ENCODE results near the gene NR1D1.

Gene NR1D1

DNA sequence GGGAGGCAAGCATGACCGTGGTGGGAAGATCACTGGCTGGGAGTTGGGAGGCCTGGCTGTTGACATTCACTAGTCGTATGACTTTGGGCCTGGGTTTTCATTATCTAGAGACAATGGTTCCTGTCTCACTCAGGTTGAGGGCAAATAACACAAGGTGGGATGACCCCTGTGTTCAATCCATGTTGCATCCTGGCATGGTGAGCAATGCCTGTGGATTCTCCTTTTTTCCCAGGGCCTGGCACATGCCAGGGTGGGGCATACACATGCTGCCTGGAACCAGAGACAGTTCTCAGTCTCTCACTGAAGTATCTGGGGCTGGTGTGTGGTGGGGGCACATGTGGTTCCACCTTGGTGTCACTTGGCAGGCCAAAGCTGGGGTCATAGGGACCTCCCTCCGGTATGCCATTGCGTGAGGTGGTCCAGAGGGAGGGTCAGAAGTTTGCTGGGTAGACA, 32.2 kb downstream of the NR1D1 start:
- peak overlapping the region; percentile 77 for H3K9ac ChIP-seq (ENCODE audit: low read length)
- H3K4me3 ChIP-seq (ENCODE audit: low read length), result peak overlapping the region; percentile 38
- no peaks in the 10 kb centered on the region for H3K36me3 ChIP-seq (ENCODE audit: control insufficient read depth, insufficient read depth, low read length)
- H3K27me3 ChIP-seq (ENCODE audit: control insufficient read depth, insufficient read depth, low read length), result no peaks in the 10 kb centered on the region
- H3K4me1 ChIP-seq (ENCODE audit: control insufficient read depth, insufficient read depth, low read length), result peaks cover 87% of the 10 kb centered on the region
- H3K9me3 ChIP-seq (ENCODE audit: control insufficient read depth, low read length), result no peaks in the 10 kb centered on the region

DNA sequence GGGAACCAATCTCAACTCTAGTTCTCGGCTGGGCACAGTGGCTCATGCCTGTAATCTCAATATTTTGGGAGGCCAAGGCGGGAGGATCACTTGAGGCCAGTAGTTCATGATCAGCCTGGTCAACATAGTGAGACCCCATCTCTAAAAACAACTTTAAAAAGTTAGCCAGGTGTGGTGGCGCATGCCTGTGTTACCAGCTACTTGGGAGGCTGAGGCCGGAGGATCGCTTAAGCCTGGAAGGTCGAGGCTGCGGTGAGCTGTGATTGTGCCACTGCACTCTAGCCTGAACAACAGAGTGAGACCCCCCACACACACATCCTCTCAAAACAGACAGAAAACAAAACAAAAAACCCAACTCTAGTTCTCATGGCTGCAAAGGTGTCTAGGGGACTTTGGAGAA, 32.7 kb downstream of the NR1D1 start:
- Histone ChIP-seq H3K27me3 (ENCODE audit: control insufficient read depth, insufficient read depth, low read length) (no peaks in the 10 kb centered on the region), H3K36me3 (ENCODE audit: control insufficient read depth, insufficient read depth, low read length) (no peaks in the 10 kb centered on the region), H3K4me1 (ENCODE audit: control insufficient read depth, insufficient read depth, low read length) (peaks cover 82% of the 10 kb centered on the region), H3K4me3 (ENCODE audit: low read length) (no peak overlapping the region), H3K9ac (ENCODE audit: low read length) (peak overlapping the region; percentile 7), H3K9me3 (ENCODE audit: control insufficient read depth, low read length) (no peaks in the 10 kb centered on the region)

DNA sequence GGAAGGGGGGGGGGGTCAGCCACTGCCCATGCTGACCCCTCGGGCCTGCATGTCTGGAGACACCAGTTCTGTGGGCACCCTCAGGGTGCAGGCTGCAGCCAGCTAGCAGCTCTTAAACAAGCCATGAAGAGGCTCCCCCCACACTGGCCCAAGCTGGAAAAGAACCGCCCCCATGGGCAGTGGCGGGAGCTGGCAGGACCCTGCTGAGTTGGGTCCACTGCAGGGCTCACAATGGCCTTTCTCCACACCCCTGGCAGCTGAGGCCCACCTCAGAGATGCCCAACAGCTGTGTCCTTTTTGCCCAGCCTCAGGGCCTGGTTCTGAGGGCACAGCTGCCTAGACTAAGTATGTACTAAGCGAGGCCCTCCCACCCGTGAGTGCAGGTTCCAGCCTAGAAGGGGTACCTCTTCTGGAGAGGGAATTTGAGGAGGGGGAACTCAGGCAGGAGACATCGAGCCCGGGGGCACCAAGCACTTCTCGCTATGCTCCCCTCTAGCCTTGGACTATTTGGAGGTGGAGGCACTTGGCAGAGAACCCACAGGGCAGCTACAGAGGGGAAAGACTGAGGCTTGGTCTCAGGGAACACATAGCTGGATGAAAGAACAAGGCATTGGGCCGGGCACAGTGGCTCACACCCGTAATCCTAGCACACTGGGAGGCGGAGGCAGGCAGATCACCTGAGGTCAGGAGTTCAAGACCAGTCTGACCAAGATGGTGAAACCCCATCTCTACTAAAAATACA, 34.4 kb downstream of the NR1D1 start:
- Histone ChIP-seq H3K9ac (ENCODE audit: low read length) (peak overlapping the region; percentile 86), H3K4me3 (ENCODE audit: low read length) (no peak overlapping the region), H3K4me1 (ENCODE audit: control insufficient read depth, insufficient read depth, low read length) (peaks cover 79% of the 10 kb centered on the region)

DNA sequence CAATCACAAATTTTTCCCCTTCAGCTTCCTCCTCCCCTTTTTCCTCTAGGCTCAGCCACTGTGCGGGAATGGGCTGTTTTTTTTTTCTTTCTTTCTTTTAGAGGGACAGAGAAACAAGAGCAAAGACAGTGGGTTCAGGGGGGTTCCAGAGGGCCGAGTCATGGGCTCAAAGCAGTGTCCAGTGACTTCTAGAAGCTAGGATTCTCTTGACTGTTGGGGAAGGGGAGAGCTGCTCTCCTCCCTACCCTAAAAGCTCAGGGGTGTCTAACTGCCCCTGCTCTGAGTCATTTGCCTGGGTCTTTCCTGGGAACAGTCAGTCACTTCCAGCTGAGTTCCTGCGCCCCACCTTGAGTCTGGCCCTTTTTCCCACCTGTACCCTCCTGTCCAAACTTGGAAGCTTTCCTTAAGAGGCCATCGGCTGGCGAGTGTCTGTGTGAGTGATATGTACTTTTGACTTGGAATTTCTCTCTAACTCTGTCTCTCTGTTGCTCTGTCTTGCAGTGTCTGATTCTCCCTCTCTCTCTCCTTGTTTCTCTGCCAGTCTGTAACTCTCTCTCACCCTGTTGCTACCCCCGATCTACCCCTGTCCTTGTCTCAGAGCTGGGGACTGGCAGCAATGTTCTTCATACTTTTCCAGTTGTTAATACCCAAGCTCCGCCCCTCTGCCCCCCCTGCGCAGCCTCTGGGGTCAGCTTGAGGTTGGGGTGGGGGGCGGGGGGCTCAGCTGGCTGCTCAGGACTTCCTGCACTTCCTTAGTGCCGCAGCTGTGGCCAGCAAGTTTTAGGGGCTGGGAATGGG, 35.2 kb downstream of the NR1D1 start:
- H3K27me3 ChIP-seq (ENCODE audit: control insufficient read depth, insufficient read depth, low read length), result no peaks in the 10 kb centered on the region
- no peaks in the 10 kb centered on the region for H3K9me3 ChIP-seq (ENCODE audit: control insufficient read depth, low read length)
- peaks cover 72% of the 10 kb centered on the region for H3K4me1 ChIP-seq (ENCODE audit: control insufficient read depth, insufficient read depth, low read length)
- H3K36me3 ChIP-seq (ENCODE audit: control insufficient read depth, insufficient read depth, low read length), result no peaks in the 10 kb centered on the region
- H3K4me3 ChIP-seq (ENCODE audit: low read length), result peak overlapping the region; percentile 94
- peak overlapping the region; percentile 86 for H3K9ac ChIP-seq (ENCODE audit: low read length)

More for the DNA sequence above, 34.4 kb downstream of the NR1D1 start:
- Histone ChIP-seq H3K27me3 (ENCODE audit: control insufficient read depth, insufficient read depth, low read length) (no peaks in the 10 kb centered on the region), H3K36me3 (ENCODE audit: control insufficient read depth, insufficient read depth, low read length) (no peaks in the 10 kb centered on the region), H3K9me3 (ENCODE audit: control insufficient read depth, low read length) (no peaks in the 10 kb centered on the region)

DNA sequence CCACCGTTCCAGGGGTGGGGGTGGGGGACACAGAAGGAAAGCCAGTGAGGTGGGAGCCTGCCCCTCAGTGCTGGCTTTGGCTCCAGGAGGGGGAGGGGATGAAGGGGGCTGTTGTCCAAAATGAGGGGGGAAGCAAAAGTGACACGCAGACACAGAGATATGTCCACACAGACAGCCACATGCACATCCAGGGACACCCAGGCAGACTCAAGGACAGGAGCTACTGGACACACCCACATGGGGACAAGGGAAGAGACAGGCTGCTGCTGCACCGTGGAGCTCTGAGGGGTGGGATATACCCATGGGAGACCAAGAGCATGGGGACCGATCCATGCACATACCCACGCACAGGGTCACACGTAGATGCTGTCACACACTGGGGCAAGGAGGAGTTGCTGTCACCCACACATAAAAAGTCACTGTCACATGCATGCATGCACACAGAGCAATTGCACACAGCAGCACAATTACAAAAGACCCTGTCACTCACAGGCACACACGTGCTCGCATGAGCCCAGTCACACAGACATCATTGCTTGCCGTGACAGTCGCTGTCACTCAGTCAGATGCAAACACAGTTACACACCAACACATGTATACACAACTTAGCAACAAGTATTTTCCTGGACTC, 36.4 kb downstream of the NR1D1 start:
- Histone ChIP-seq H3K4me1 (ENCODE audit: control insufficient read depth, insufficient read depth, low read length) (peaks cover 61% of the 10 kb centered on the region), H3K36me3 (ENCODE audit: control insufficient read depth, insufficient read depth, low read length) (no peaks in the 10 kb centered on the region), H3K9me3 (ENCODE audit: control insufficient read depth, low read length) (no peaks in the 10 kb centered on the region), H3K4me3 (ENCODE audit: low read length) (peak overlapping the region; percentile 94), H3K9ac (ENCODE audit: low read length) (peak overlapping the region; percentile 86), H3K27me3 (ENCODE audit: control insufficient read depth, insufficient read depth, low read length) (no peaks in the 10 kb centered on the region)

DNA sequence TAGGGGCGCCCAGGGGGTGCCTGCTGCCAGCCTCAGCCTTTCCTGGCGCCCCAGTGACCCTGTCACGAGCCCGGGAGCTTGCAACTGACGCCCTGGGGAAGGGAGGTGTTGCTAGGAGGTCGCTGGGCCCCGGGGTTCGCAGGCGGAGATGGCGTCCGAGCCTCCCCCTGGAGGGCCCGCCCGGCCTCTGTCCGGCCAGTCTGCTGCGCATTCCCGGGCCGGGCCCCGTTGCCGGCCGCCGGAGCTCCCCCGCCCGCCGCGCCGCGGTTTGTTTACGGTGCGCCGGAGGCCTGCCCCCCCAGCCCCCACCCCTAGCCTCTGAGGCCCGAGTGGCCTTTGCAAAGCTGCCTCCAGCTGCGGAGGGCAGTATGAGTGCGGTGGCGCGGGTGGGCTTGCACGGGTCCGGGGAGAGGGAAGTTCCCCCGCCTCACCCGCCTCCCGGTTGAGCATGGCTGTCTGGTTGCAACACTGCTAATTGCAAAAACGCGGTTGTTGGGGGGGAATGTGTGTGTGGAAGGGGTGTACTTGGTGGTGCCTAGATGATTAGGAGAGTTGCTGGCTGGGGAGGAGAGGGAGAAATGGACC, 37.1 kb downstream of the NR1D1 start:
- peak overlapping the region; percentile 94 for H3K4me3 ChIP-seq (ENCODE audit: low read length)
- no peaks in the 10 kb centered on the region for H3K27me3 ChIP-seq (ENCODE audit: control insufficient read depth, insufficient read depth, low read length)
- H3K4me1 ChIP-seq (ENCODE audit: control insufficient read depth, insufficient read depth, low read length), result peaks cover 61% of the 10 kb centered on the region
- H3K9ac ChIP-seq (ENCODE audit: low read length), result peak overlapping the region; percentile 86
- H3K36me3 ChIP-seq (ENCODE audit: control insufficient read depth, insufficient read depth, low read length), result no peaks in the 10 kb centered on the region
- H3K9me3 ChIP-seq (ENCODE audit: control insufficient read depth, low read length), result no peaks in the 10 kb centered on the region

DNA sequence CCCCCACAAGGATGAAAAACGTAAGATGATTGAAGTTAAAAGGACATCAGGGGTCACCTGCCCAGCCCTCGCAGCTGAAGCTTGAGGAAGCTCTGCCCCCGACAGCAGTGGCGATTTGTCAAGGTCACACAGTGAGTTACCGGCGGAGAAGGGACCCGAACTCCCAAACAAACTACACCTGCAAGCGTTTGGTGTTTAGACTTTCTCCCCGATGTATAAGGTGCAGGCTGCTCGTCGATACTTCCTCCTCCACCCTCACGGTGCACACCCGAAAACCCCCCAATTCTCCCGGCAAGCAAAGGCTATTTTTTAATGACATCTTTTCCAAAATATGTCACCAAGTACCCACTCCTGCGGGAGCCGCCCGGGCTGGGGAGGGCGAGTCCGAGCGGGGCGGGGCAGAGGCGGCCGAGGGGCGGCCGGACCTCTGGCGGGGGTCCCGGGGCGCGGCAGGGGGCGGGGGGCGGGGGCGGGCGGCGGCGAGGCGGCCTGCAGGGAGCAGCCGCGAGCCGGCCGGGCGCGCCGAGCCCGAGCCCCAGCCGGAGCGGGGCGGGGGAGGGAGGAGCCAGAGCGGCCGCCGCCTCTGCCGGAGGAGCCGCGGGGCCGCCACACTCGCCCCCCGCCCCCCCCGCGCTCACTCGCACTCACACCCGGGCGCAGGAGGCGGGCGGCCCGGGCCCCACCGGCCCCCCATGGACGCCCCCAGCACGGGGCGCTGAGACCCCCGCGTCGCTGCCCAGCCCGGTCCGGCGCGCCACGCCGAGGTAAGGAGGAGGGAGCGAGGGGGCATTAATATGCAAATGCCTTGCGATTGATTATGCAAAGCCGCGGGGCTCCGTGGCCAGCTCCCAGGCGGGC, 37.8 kb downstream of the NR1D1 start, which contains the start of gene THRA:
TSS of gene THRA (plus strand) at position 637 of the 858 bp plus-strand sequence. CDS start 11,524 bp downstream, outside the sequence.
- Histone ChIP-seq H3K4me1 (ENCODE audit: control insufficient read depth, insufficient read depth, low read length) (peaks cover 59% of the 10 kb centered on the region), H3K9me3 (ENCODE audit: control insufficient read depth, low read length) (no peaks in the 10 kb centered on the region), H3K27me3 (ENCODE audit: control insufficient read depth, insufficient read depth, low read length) (no peaks in the 10 kb centered on the region), H3K36me3 (ENCODE audit: control insufficient read depth, insufficient read depth, low read length) (no peaks in the 10 kb centered on the region), H3K9ac (ENCODE audit: low read length) (peak within 1 kb of the TSS; percentile 86), H3K4me3 (ENCODE audit: low read length) (peak within 1 kb of the TSS; percentile 94)

DNA sequence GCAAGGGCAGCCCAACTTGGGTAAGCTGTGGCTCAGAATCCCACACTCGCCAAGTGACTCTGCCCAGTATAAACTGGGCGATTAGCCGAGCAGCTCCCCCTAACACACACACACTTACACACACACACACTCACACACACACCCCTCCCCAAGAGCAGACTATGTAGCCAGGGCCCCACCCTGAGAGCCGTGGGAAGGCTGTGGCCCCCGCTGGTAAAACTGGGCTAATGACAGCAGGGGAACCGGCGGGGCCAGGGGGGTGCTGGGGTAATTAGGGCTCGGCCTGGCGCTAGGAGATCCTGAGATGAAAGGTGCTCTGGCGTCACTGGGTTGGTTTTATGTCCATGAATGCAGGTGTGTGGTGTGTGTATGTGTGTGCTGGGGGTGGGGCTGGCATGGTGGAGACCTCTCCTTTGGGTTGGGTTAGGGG, 38.8 kb downstream of the NR1D1 start:
- no peaks in the 10 kb centered on the region for H3K36me3 ChIP-seq (ENCODE audit: control insufficient read depth, insufficient read depth, low read length)
- H3K9ac ChIP-seq (ENCODE audit: low read length), result peak overlapping the region; percentile 65
- H3K9me3 ChIP-seq (ENCODE audit: control insufficient read depth, low read length), result no peaks in the 10 kb centered on the region
- no peaks in the 10 kb centered on the region for H3K27me3 ChIP-seq (ENCODE audit: control insufficient read depth, insufficient read depth, low read length)
- H3K4me3 ChIP-seq (ENCODE audit: low read length), result no peak overlapping the region
- peaks cover 55% of the 10 kb centered on the region for H3K4me1 ChIP-seq (ENCODE audit: control insufficient read depth, insufficient read depth, low read length)

DNA sequence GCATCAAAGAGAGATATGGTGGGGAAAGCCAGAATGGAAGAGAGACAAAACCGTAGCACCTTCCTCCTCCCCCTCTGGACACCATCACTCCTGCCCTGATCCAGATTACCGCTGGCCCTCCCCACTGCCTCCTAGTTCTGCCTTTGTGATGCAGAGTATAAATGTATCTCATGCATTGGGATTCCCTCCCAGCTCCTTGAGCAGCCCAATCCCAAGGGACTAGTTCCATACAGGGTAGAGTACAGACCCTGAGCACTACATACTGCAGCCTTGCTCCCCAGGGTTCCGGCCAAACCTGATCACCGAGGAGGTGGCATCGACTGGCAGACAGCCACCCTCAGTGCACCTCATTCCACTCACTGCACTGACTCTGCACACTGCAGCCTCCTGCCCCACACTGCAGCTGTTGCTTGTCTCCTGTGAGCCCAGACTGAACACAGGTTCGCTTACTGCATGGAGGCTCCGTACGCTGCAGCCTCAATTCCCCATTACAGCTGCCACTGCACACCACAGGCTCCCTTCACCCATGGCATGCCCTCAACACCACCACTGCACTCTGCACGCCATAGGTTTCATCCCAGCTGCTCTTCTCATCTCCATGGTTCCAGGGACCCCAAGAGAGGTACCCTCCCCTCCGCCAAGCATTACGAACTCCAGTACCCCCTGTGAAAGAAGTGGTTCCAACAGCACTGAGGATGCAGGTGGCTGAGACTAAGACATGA, 39.3 kb downstream of the NR1D1 start:
- H3K9ac ChIP-seq (ENCODE audit: low read length), result no peak overlapping the region

DNA sequence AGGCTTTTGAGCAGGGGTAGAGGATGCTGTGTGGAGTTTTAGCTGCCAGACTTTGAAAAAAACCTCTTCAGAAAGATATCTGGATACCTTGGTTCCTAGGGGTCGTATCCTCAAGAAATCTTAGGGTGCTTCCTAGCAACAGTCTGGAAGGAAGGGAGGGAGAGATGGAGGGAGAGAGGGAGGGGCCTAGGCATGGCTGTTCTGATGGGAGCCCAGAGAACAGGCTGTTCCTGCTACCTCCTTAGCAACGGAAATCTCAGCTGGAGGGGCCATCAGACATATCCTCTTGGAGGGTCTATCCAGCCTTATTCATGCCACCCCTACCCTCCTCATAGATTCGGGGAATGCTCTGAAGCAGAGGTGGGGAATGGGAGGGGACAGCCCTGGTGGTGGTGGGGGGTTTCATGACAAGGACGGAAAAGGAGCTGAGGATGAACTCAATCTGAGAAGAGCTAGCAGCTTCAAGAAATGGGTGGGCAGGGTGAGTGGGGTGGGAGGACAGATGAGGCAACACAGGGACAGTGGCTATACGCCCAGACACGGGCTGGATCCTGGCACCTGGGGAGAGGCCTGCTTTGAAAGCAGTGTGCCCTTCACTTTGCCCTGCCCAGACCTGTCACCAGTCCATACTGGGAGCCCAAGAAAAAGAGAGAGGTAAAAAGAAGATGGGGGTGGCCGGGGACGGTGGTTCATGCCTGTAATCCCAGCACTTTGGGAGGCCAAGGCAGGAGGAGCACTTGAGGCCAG, 40.5 kb downstream of the NR1D1 start:
- no peak overlapping the region for H3K4me3 ChIP-seq (ENCODE audit: low read length)
- no peaks in the 10 kb centered on the region for H3K9me3 ChIP-seq (ENCODE audit: control insufficient read depth, low read length)
- no peaks in the 10 kb centered on the region for H3K27me3 ChIP-seq (ENCODE audit: control insufficient read depth, insufficient read depth, low read length)
- H3K9ac ChIP-seq (ENCODE audit: low read length), result no peak overlapping the region
- no peaks in the 10 kb centered on the region for H3K36me3 ChIP-seq (ENCODE audit: control insufficient read depth, insufficient read depth, low read length)
- H3K4me1 ChIP-seq (ENCODE audit: control insufficient read depth, insufficient read depth, low read length), result peaks cover 39% of the 10 kb centered on the region

More for the DNA sequence above, 39.3 kb downstream of the NR1D1 start:
- H3K4me3 ChIP-seq (ENCODE audit: low read length), result no peak overlapping the region
- no peaks in the 10 kb centered on the region for H3K27me3 ChIP-seq (ENCODE audit: control insufficient read depth, insufficient read depth, low read length)
- peaks cover 51% of the 10 kb centered on the region for H3K4me1 ChIP-seq (ENCODE audit: control insufficient read depth, insufficient read depth, low read length)
- H3K9me3 ChIP-seq (ENCODE audit: control insufficient read depth, low read length), result no peaks in the 10 kb centered on the region
- no peaks in the 10 kb centered on the region for H3K36me3 ChIP-seq (ENCODE audit: control insufficient read depth, insufficient read depth, low read length)
